ENCODE measurements around the gene IREB2. TPM values are rescaled to one million over a fixed set of nuclear protein-coding genes. Genes with fewer than 3 reads are reported as not detected.
"Not testable (repeated sequence)": the region's sequence is repeated elsewhere in the genome, so short reads cannot be mapped to it uniquely, and the experiment has no call there.

The IREB2 gene
- total RNA-seq, 6 donors from 2014 or later, result 26.8 to 51.3 (median 40.8) TPM

DNA sequence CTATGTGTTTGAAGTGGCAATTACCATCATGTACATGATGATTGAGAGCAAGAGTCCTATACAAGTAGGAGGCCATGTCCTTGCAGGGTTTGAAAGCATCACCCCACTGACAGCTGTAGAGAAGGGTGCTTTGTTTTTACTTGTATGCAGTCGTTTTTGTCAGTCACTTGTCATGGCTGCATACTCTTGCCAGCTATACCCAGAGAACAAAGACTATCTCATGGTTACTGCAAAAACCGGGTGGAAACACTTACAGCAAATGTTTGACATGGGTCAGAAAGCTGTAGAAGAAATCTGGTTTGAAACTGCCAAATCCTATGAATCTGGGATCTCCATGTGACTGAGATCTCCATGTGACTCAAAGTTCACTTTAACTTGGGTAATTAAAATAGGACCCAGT is 95.3 kb downstream of the IREB2 start:
- TF ChIP-seq POLR2AphosphoS5 (IDR thresholded peaks at IDR 0.05) (no peak), EP300 (IDR thresholded peaks at IDR 0.05) (no peak), POLR2A (IDR thresholded peaks at IDR 0.05) (no peak)
- Histone ChIP-seq H3K9me3 (no peaks in the 10 kb centered on the region), H3K4me3 (no peak overlapping the region), H3K36me3 (no peaks in the 10 kb centered on the region), H3K27me3 (no peaks in the 10 kb centered on the region), H3K4me1 (no peaks in the 10 kb centered on the region), H3K27ac (no peak overlapping the region)
- DNase-seq, result no peak
- WGBS, 2 donors, result 49 to 72% methylated on average over 2 of the region's 2 CpGs
- ATAC-seq (ENCODE audit: low FRiP score in 2 of 2), result no peak

DNA sequence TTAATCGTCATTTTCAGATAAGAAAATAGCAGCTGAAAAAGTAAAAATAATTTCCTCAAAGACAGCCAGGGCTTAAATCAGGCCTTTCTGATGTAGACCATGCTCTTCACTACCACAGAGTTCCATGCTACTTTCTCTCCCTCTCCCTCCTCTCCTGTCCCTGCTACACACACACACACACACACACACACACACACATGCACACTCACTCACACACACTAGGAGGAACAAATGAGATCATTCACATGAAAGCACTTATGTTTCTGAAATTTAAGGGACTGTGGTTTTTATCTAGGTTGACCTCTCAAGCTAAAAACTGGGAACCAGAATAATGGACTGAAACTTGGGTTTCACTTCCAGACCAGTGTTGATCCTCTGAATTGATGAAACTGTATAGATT is 98.1 kb downstream of the IREB2 start:
- no peaks in the 10 kb centered on the region for H3K9me3 ChIP-seq
- 88 to 95% methylated on average over 1 of the region's 1 CpG for WGBS, 2 donors
- ATAC-seq (ENCODE audit: low FRiP score in 2 of 2) (no peak), DNase-seq (no peak)
- no peak overlapping the region for H3K4me3 ChIP-seq
- H3K36me3 ChIP-seq, result no peaks in the 10 kb centered on the region
- TF ChIP-seq EP300 (IDR thresholded peaks at IDR 0.05), result no peak
- TF ChIP-seq POLR2AphosphoS5 (IDR thresholded peaks at IDR 0.05), result no peak
- TF ChIP-seq, protein P1, sequence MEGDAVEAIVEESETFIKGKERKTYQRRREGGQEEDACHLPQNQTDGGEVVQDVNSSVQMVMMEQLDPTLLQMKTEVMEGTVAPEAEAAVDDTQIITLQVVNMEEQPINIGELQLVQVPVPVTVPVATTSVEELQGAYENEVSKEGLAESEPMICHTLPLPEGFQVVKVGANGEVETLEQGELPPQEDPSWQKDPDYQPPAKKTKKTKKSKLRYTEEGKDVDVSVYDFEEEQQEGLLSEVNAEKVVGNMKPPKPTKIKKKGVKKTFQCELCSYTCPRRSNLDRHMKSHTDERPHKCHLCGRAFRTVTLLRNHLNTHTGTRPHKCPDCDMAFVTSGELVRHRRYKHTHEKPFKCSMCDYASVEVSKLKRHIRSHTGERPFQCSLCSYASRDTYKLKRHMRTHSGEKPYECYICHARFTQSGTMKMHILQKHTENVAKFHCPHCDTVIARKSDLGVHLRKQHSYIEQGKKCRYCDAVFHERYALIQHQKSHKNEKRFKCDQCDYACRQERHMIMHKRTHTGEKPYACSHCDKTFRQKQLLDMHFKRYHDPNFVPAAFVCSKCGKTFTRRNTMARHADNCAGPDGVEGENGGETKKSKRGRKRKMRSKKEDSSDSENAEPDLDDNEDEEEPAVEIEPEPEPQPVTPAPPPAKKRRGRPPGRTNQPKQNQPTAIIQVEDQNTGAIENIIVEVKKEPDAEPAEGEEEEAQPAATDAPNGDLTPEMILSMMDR (IDR thresholded peaks at IDR 0.05), result no peak
- no peak for TF ChIP-seq POLR2A (IDR thresholded peaks at IDR 0.05)
- no peaks in the 10 kb centered on the region for H3K27me3 ChIP-seq
- H3K27ac ChIP-seq, result no peak overlapping the region
- H3K4me1 ChIP-seq, result peaks cover 0 to 10% (median under 1%) of the 10 kb centered on the region in 4 donors

DNA sequence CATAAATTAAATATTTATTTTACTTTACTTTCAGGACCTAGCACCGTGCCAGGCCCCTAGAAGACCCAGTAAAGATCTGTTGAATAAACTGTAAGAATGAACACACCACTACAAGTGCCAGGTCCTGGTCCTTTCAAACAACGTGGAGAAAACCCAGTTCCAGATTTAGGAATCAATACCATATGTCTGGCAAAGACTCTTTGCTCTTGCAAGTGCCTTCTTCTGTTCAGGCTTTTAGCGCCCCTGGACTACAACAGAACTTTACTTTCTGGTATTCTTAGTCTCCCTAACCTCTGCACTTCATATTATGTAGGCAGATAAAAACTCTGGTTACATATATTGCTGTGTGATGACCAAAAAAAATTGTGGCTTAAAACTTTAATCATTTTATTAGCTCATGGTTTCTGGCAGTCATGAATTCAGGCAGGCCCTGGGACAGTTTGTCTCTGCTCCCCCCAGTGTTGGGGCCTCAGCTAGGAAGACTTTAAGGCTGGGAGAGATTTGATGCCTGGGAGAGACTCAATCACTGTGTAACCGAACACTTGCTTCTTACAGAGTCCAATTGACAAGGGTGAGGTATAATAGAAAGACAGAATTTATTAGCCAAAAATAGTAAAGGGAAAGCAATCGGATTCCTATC is 99.4 kb downstream of the IREB2 start:
- Histone ChIP-seq H3K27ac (no peak overlapping the region), H3K27me3 (no peaks in the 10 kb centered on the region)
- WGBS, 2 donors, result 89 to 91% methylated on average over 5 of the region's 5 CpGs

DNA sequence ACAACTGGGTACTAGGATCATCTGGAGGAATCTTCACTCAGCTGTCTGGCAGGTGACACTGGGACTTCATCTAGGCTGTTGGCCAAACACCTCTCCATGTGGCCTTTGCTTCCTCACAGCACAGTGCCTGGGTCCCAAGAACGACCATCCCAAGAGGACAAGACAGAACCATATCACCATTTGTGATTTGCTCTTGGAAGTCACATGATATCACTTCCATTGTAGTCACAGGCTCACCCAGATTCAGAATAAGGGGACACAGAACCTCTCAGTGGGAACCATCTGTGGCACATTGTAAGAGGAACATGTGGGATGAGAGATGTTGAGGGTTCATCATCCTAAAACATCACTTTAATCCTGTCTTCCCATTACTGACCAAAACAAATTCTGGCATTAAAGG is 100.3 kb downstream of the IREB2 start:
- Histone ChIP-seq H3K4me1 (peaks cover 18 to 32% (median 21%) of the 10 kb centered on the region in 4 donors), H3K9me3 (no peaks in the 10 kb centered on the region), H3K27ac (no peak overlapping the region), H3K27me3 (no peaks in the 10 kb centered on the region), H3K36me3 (peaks cover 0 to 9% (median 5%) of the 10 kb centered on the region in 4 donors), H3K4me3 (no peak overlapping the region)
- TF ChIP-seq POLR2AphosphoS5 (IDR thresholded peaks at IDR 0.05) (no peak), POLR2A (IDR thresholded peaks at IDR 0.05) (no peak), EP300 (IDR thresholded peaks at IDR 0.05) (no peak)
- TF ChIP-seq, protein P1 (IDR thresholded peaks at IDR 0.05), result no peak
- no peak for ATAC-seq (ENCODE audit: low FRiP score in 2 of 2)
- WGBS, 2 donors, result 80 to 86% methylated on average over 1 of the region's 1 CpG
- DNase-seq, result no peak

More for the DNA sequence above, 99.4 kb downstream of the IREB2 start:
- no peak for DNase-seq
- no peak for TF ChIP-seq POLR2AphosphoS5 (IDR thresholded peaks at IDR 0.05)
- TF ChIP-seq POLR2A (IDR thresholded peaks at IDR 0.05), result no peak
- TF ChIP-seq, protein P1 (IDR thresholded peaks at IDR 0.05), result no peak
- TF ChIP-seq EP300 (IDR thresholded peaks at IDR 0.05), result no peak
- no peaks in the 10 kb centered on the region for H3K9me3 ChIP-seq
- no peaks in the 10 kb centered on the region for H3K36me3 ChIP-seq
- no peak overlapping the region for H3K4me3 ChIP-seq
- ATAC-seq (ENCODE audit: low FRiP score in 2 of 2), result no peak
- H3K4me1 ChIP-seq, result peaks cover 10 to 23% (median 13%) of the 10 kb centered on the region in 4 donors

DNA sequence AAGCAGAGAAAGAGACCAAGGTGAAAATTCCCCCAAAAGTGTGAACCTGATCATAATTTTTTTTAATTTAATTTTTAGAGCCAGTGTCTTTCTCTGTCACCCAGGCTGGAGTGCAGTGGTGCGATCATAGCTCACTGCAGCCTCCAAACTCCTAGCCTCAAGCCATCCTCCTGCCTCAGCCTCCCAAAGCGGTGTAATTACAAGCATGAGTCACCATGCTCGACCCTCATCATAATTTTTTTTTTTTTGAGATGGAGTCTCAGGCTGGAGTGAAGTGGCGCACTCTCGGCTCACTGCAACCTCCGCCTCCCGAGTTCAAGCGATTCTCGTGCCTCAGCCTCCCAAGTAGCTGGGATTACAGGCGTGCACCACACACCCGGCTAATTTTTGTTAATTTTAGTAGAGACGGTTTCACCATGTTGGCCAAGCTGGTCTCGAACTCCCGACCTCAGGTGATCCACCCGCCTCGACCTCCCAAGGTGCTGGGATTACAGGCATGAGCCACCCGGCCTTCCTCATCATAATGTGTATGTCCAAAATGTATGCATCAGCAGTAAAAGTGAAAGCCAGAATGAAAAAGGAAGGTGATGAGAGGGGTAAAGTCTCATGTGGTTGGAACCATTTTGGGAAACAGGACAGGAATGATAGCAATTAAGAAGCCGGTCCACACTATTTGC is 101.6 kb downstream of the IREB2 start:
- Histone ChIP-seq H3K4me1 (peaks cover 18 to 38% (median 24%) of the 10 kb centered on the region in 4 donors), H3K27ac (peak overlapping the region; percentile 93 to 98 (median 96)), H3K36me3 (peaks cover 1 to 20% (median 11%) of the 10 kb centered on the region in 4 donors), H3K4me3 (peak overlapping the region; percentile 66 to 86 (median 76))
- WGBS, 2 donors, result 80% methylated on average over 18 of the region's 18 CpGs
- ATAC-seq (ENCODE audit: low FRiP score in 2 of 2); H3K9me3 ChIP-seq; DNase-seq; H3K27me3 ChIP-seq: not testable (repeated sequence)

Data from upper lobe of left lung (tissue), 6 donors.